GM08714 (cell line): ENCODE measurements around the gene ZGRF1.
"Not testable (repeated sequence)": the region's sequence is repeated elsewhere in the genome, so short reads cannot be mapped to it uniquely, and the experiment has no call there.

Source experiments
- H3K4me3 ChIP-seq: fragments of 200-500 bp; sonication (Bioruptor generic); 2 replicates; pipeline ENCODE4 v1.5.1; 2014; ENCODE audit warnings: mild to moderate bottlenecking, low read length, inconsistent platforms
- ZNF274 ChIP-seq: IDR thresholded peaks from 2 replicates; pipeline ENCODE4 v1.6.1; 2012; ENCODE audit warnings: mild to moderate bottlenecking, low read depth, low read length

Gene ZGRF1

GRCh38 chr4:112509243-112510141, 127.2 kb downstream of the ZGRF1 start:
- no peak for TF ChIP-seq ZNF274
- H3K4me3 ChIP-seq: peak overlapping the region; percentile 29; the same call in 1 of the 2 replicates

GRCh38 chr4:112508356-112508755, 128.4 kb downstream of the ZGRF1 start:
- no peak for TF ChIP-seq ZNF274
- H3K4me3 ChIP-seq: no peak overlapping the region

- no peak for TF ChIP-seq ZNF274
- H3K4me3 ChIP-seq: no peak overlapping the region
These were observed 131.9 kb downstream of the ZGRF1 start for GRCh38 chr4:112504807-112505206.

- TF ChIP-seq ZNF274: no peak
- no peak overlapping the region for H3K4me3 ChIP-seq
These were observed 133.8 kb downstream of the ZGRF1 start for GRCh38 chr4:112502871-112503270.

GRCh38 chr4:112492321-112492720, 144.4 kb downstream of the ZGRF1 start:
- no peak for TF ChIP-seq ZNF274
- no peak overlapping the region for H3K4me3 ChIP-seq

GRCh38 chr4:112490808-112491207, 145.9 kb downstream of the ZGRF1 start:
- H3K4me3 ChIP-seq: not testable (repeated sequence)
